Neural progenitor cell (in vitro differentiated cells): Measurements from ENCODE around the gene INSM1. TPM values are rescaled to one million over a fixed set of nuclear protein-coding genes. Genes with fewer than 3 reads are reported as not detected.

ENCODE experiments used
- DNase-seq: peaks from one replicate; pipeline ENCODE4 v3.0.0-alpha.2; 2016; ENCODE audit warnings: low spot score
- H2AFZ ChIP-seq: fragments of 200-600 bp; sonication (generic); replicated peaks from 2 replicates; pipeline ENCODE4 v1.6.1; 2016; ENCODE audit warnings: antibody characterized with exemption
- H3F3A ChIP-seq: fragments of 200-600 bp; sonication (generic); 2 replicates; pipeline ENCODE4 v1.6.1; 2016; ENCODE audit warnings: antibody characterized with exemption, low read depth
- H3K27ac ChIP-seq: fragments of 200-600 bp; sonication (generic); 2 replicates; pipeline ENCODE4 v1.5.1; 2016; ENCODE audit warnings: mild to moderate bottlenecking
- H3K27me3 ChIP-seq: fragments of 200-600 bp; sonication (generic); 2 replicates; pipeline ENCODE4 v1.6.1; 2016; ENCODE audit warnings: mild to moderate bottlenecking, moderate library complexity
- H3K36me3 ChIP-seq: fragments of 200-600 bp; sonication (generic); 2 replicates; pipeline ENCODE4 v1.5.1; 2016
- H3K4me1 ChIP-seq: fragments of 200-600 bp; sonication (generic); 2 replicates; pipeline ENCODE4 v1.6.1; 2016; ENCODE audit warnings: mixed run types
- H3K4me2 ChIP-seq: fragments of 200-600 bp; sonication (generic); 2 replicates; pipeline ENCODE4 v1.6.1; 2016
- H3K4me3 ChIP-seq: fragments of 200-600 bp; sonication (generic); 2 replicates; pipeline ENCODE4 v1.5.1; 2016
- H3K79me2 ChIP-seq: fragments of 200-600 bp; sonication (generic); 2 replicates; pipeline ENCODE4 v1.6.1; 2016; ENCODE audit warnings: low read depth
- H3K9ac ChIP-seq: fragments of 200-600 bp; sonication (generic); 2 replicates; pipeline ENCODE4 v1.6.1; 2016
- H3K9me3 ChIP-seq: fragments of 200-600 bp; sonication (generic); 2 replicates; pipeline ENCODE4 v1.5.1; 2016; ENCODE audit warnings: low read depth
- H4K20me1 ChIP-seq: fragments of 200-600 bp; sonication (generic); 2 replicates; pipeline ENCODE4 v1.6.1; 2016; ENCODE audit warnings: low read depth
- H3K27ac Mint-ChIP-seq: 3 replicates; pipeline ENCODE4 v1.8.0; 2021; ENCODE audit warnings: mixed read lengths
- H3K27me3 Mint-ChIP-seq: 2 replicates; pipeline ENCODE4 v1.8.0; 2022; ENCODE audit warnings: low read depth, mild to moderate bottlenecking, inconsistent platforms, moderate library complexity, mixed read lengths; ENCODE audit not compliant: insufficient read depth
- H3K36me3 Mint-ChIP-seq: 3 replicates; pipeline ENCODE4 v1.8.0; 2021; ENCODE audit warnings: mixed read lengths
- H3K4me1 Mint-ChIP-seq: 3 replicates; pipeline ENCODE4 v1.8.0; 2021; ENCODE audit warnings: mixed read lengths
- H3K4me3 Mint-ChIP-seq: 3 replicates; pipeline ENCODE4 v1.8.0; 2021; ENCODE audit warnings: mild to moderate bottlenecking, moderate library complexity, mixed read lengths
- H3K9me3 Mint-ChIP-seq: 3 replicates; pipeline ENCODE4 v1.8.0; 2020; ENCODE audit warnings: mixed read lengths
- CTCF ChIP-seq: fragments of 200-600 bp; sonication (generic); IDR thresholded peaks from 2 replicates; pipeline ENCODE4 v1.5.1; 2017; ENCODE audit warnings: antibody characterized with exemption, mild to moderate bottlenecking
- EZH2 ChIP-seq: fragments of 200-600 bp; sonication (generic); IDR thresholded peaks from 2 replicates; pipeline ENCODE4 v1.6.1; 2017; ENCODE audit warnings: antibody characterized with exemption, mild to moderate bottlenecking, moderate library complexity
- EZH2phosphoT487 ChIP-seq: fragments of 200-600 bp; sonication (generic); IDR thresholded peaks from 2 replicates; pipeline ENCODE4 v1.6.1; 2017; ENCODE audit warnings: antibody characterized with exemption
- total RNA-seq: library from RNA; depleted of rRNA; stranded (reverse); fragments of >200 nt; gene quantifications from 2 replicates; pipeline ENCODE4 v1.2.3, GENCODE V29; 2015; ENCODE audit warnings: low replicate concordance

Gene INSM1
- total RNA-seq, 1 donor from 2014 or later = 0.41 TPM

- H3K27me3 Mint-ChIP-seq = peaks cover 10% of the 10 kb centered on the region
- H3K79me2 ChIP-seq = no peaks in the 10 kb centered on the region
- peaks cover 9% of the 10 kb centered on the region for H3K27me3 ChIP-seq
- H3K27ac ChIP-seq = no peak overlapping the region
- H3K4me2 ChIP-seq = no peak overlapping the region
- no peaks in the 10 kb centered on the region for H3K9me3 ChIP-seq
- H3K4me3 Mint-ChIP-seq = no peak overlapping the region
- no peaks in the 10 kb centered on the region for H3K4me1 ChIP-seq
- H3K4me3 ChIP-seq = no peak overlapping the region
- peaks cover 6% of the 10 kb centered on the region for H3K4me1 Mint-ChIP-seq
- no peaks in the 10 kb centered on the region for H3K9me3 Mint-ChIP-seq
- no peak overlapping the region for H2AFZ ChIP-seq
- H4K20me1 ChIP-seq = no peaks in the 10 kb centered on the region
- H3K36me3 ChIP-seq = no peaks in the 10 kb centered on the region
- peaks cover 3% of the 10 kb centered on the region for H3F3A ChIP-seq
- no peak for DNase-seq
- peaks cover 4% of the 10 kb centered on the region for H3K36me3 Mint-ChIP-seq
- no peak overlapping the region for H3K9ac ChIP-seq
- H3K27ac Mint-ChIP-seq = no peak overlapping the region
- no peak for TF ChIP-seq EZH2
- no peak for TF ChIP-seq EZH2phosphoT487
- no peak for TF ChIP-seq CTCF
Observed at GRCh38 chr20:20401991-20402390, 34.1 kb downstream of the INSM1 start.

GRCh38 chr20:20404633-20405032, 36.7 kb downstream of the INSM1 start:
- H3K36me3 Mint-ChIP-seq = no peaks in the 10 kb centered on the region
- Histone ChIP-seq H3K27me3 (no peaks in the 10 kb centered on the region), H2AFZ (no peak overlapping the region), H3K27ac (no peak overlapping the region), H3K4me3 (no peak overlapping the region), H4K20me1 (no peaks in the 10 kb centered on the region), H3F3A (no peaks in the 10 kb centered on the region), H3K9me3 (no peaks in the 10 kb centered on the region), H3K36me3 (no peaks in the 10 kb centered on the region), H3K79me2 (no peaks in the 10 kb centered on the region), H3K9ac (no peak overlapping the region), H3K4me1 (peaks cover 6% of the 10 kb centered on the region), H3K4me2 (no peak overlapping the region)
- H3K9me3 Mint-ChIP-seq = no peaks in the 10 kb centered on the region
- H3K4me3 Mint-ChIP-seq = no peak overlapping the region
- TF ChIP-seq EZH2 (no peak), EZH2phosphoT487 (no peak), CTCF (no peak)
- peaks cover 7% of the 10 kb centered on the region for H3K27me3 Mint-ChIP-seq
- H3K4me1 Mint-ChIP-seq = peaks cover 14% of the 10 kb centered on the region
- no peak overlapping the region for H3K27ac Mint-ChIP-seq
- DNase-seq = no peak

- peaks cover 15% of the 10 kb centered on the region for H3K4me1 ChIP-seq
- Mint-ChIP-seq H3K4me3 (no peak overlapping the region), H3K27me3 (peaks cover 8% of the 10 kb centered on the region), H3K4me1 (peaks cover 23% of the 10 kb centered on the region), H3K27ac (no peak overlapping the region), H3K9me3 (no peaks in the 10 kb centered on the region), H3K36me3 (no peaks in the 10 kb centered on the region)
- no peak overlapping the region for H3K9ac ChIP-seq
- H2AFZ ChIP-seq = no peak overlapping the region
- no peaks in the 10 kb centered on the region for H3F3A ChIP-seq
- no peaks in the 10 kb centered on the region for H4K20me1 ChIP-seq
- TF ChIP-seq EZH2 (no peak), EZH2phosphoT487 (no peak), CTCF (no peak)
- H3K36me3 ChIP-seq = no peaks in the 10 kb centered on the region
- H3K9me3 ChIP-seq = no peaks in the 10 kb centered on the region
- DNase-seq = no peak
- H3K79me2 ChIP-seq = no peaks in the 10 kb centered on the region
- H3K4me3 ChIP-seq = no peak overlapping the region
- H3K27me3 ChIP-seq = no peaks in the 10 kb centered on the region
- H3K27ac ChIP-seq = no peak overlapping the region
- H3K4me2 ChIP-seq = no peak overlapping the region
Observed at GRCh38 chr20:20405623-20406022, 37.7 kb downstream of the INSM1 start.
